ENCODE measurements around the gene FBXL7. TPM values are rescaled to one million over a fixed set of nuclear protein-coding genes. Genes with fewer than 3 reads are reported as not detected.

Gene FBXL7
- 9.4 and 9.8 TPM in 2 replicates for total RNA-seq (2014; rRNA removed; shearing (Covaris generic))
- 14.6 and 16.3 TPM in 2 replicates for polyA plus RNA-seq (2015; cell fraction: cytosol; rRNA removed)
- polyA plus RNA-seq (2015; cell fraction: nucleus; rRNA removed), result 82.2 and 86.6 TPM in 2 replicates

GRCh38 chr5:15499528-15500324 is at the start of gene FBXL7:
Gene FBXL7, plus strand, starts transcription at chr5:15500180.
- peak; percentile 90 for DNase-seq (ENCODE audit: low read depth, low spot score)
- in situ Hi-C loops (cut with HindIII; ENCODE audit: low pct_unique_long_range_greater_than_20kb, low sequenced_read_pairs), result no loop called here

GRCh38 chr5:15450473-15450872 is 49.5 kb upstream of the FBXL7 start:
- in situ Hi-C loops (cut with HindIII; ENCODE audit: low pct_unique_long_range_greater_than_20kb, low sequenced_read_pairs), result loop anchor here (25.0 kb wide), 1 partner anchor 537 kb away; no protein-coding TSS in a partner anchor
- DNase-seq (ENCODE audit: low read depth, low spot score), result no peak

GRCh38 chr5:15450949-15451348 is 49.0 kb upstream of the FBXL7 start:
- in situ Hi-C loops (cut with HindIII; ENCODE audit: low pct_unique_long_range_greater_than_20kb, low sequenced_read_pairs), result loop anchor here (25.0 kb wide), 1 partner anchor 536 kb away; no protein-coding TSS in a partner anchor
- no peak for DNase-seq (ENCODE audit: low read depth, low spot score)

- in situ Hi-C loops (cut with HindIII; ENCODE audit: low pct_unique_long_range_greater_than_20kb, low sequenced_read_pairs), result loop anchor here (25.0 kb wide), 1 partner anchor 535 kb away; no protein-coding TSS in a partner anchor
- DNase-seq (ENCODE audit: low read depth, low spot score), result no peak
Measured at GRCh38 chr5:15452030-15452429, 48.0 kb upstream of the FBXL7 start.

- in situ Hi-C loops (cut with HindIII; ENCODE audit: low pct_unique_long_range_greater_than_20kb, low sequenced_read_pairs), result loop anchor here (25.0 kb wide), 1 partner anchor 535 kb away; no protein-coding TSS in a partner anchor
- no peak for DNase-seq (ENCODE audit: low read depth, low spot score)
Measured at GRCh38 chr5:15452781-15453180, 47.2 kb upstream of the FBXL7 start.

- in situ Hi-C loops (cut with HindIII; ENCODE audit: low pct_unique_long_range_greater_than_20kb, low sequenced_read_pairs), result loop anchor here (25.0 kb wide), 1 partner anchor 528 kb away; no protein-coding TSS in a partner anchor
Measured at GRCh38 chr5:15459200-15459599, 40.8 kb upstream of the FBXL7 start.

GRCh38 chr5:15463231-15463980 is 36.6 kb upstream of the FBXL7 start:
- in situ Hi-C loops (cut with HindIII; ENCODE audit: low pct_unique_long_range_greater_than_20kb, low sequenced_read_pairs), result loop anchor here (25.0 kb wide), 1 partner anchor 524 kb away; no protein-coding TSS in a partner anchor
- DNase-seq (ENCODE audit: low read depth, low spot score), result peak; percentile 75

More at GRCh38 chr5:15459200-15459599, 40.8 kb upstream of the FBXL7 start:
- no peak for DNase-seq (ENCODE audit: low read depth, low spot score)

GRCh38 chr5:15472116-15472515 is 27.9 kb upstream of the FBXL7 start:
- in situ Hi-C loops (cut with HindIII; ENCODE audit: low pct_unique_long_range_greater_than_20kb, low sequenced_read_pairs), result loop anchor here (25.0 kb wide), 1 partner anchor 515 kb away; no protein-coding TSS in a partner anchor
- peak; percentile 19 for DNase-seq (ENCODE audit: low read depth, low spot score)

GRCh38 chr5:15474143-15474719 is 25.7 kb upstream of the FBXL7 start:
- no peak for DNase-seq (ENCODE audit: low read depth, low spot score)
- in situ Hi-C loops (cut with HindIII; ENCODE audit: low pct_unique_long_range_greater_than_20kb, low sequenced_read_pairs), result loop anchor here (25.0 kb wide), 1 partner anchor 513 kb away; no protein-coding TSS in a partner anchor

- in situ Hi-C loops (cut with HindIII; ENCODE audit: low pct_unique_long_range_greater_than_20kb, low sequenced_read_pairs), result no loop called here
- no peak for DNase-seq (ENCODE audit: low read depth, low spot score)
Measured at GRCh38 chr5:15475367-15475766, 24.6 kb upstream of the FBXL7 start.

- no peak for DNase-seq (ENCODE audit: low read depth, low spot score)
- in situ Hi-C loops (cut with HindIII; ENCODE audit: low pct_unique_long_range_greater_than_20kb, low sequenced_read_pairs), result no loop called here
Measured at GRCh38 chr5:15476977-15477376, 23.0 kb upstream of the FBXL7 start.

- in situ Hi-C loops (cut with HindIII; ENCODE audit: low pct_unique_long_range_greater_than_20kb, low sequenced_read_pairs), result no loop called here
Measured at GRCh38 chr5:15480436-15480835, 19.5 kb upstream of the FBXL7 start.

GRCh38 chr5:15483351-15484097 is 16.5 kb upstream of the FBXL7 start:
- in situ Hi-C loops (cut with HindIII; ENCODE audit: low pct_unique_long_range_greater_than_20kb, low sequenced_read_pairs), result no loop called here
- no peak for DNase-seq (ENCODE audit: low read depth, low spot score)

More at GRCh38 chr5:15480436-15480835, 19.5 kb upstream of the FBXL7 start:
- DNase-seq (ENCODE audit: low read depth, low spot score), result no peak

GRCh38 chr5:15487228-15487627 is 12.8 kb upstream of the FBXL7 start:
- in situ Hi-C loops (cut with HindIII; ENCODE audit: low pct_unique_long_range_greater_than_20kb, low sequenced_read_pairs), result no loop called here
- no peak for DNase-seq (ENCODE audit: low read depth, low spot score)

GRCh38 chr5:15489571-15490235 is 10.3 kb upstream of the FBXL7 start:
- DNase-seq (ENCODE audit: low read depth, low spot score), result no peak
- in situ Hi-C loops (cut with HindIII; ENCODE audit: low pct_unique_long_range_greater_than_20kb, low sequenced_read_pairs), result no loop called here

GRCh38 chr5:15492545-15492944 is 7.4 kb upstream of the FBXL7 start:
- in situ Hi-C loops (cut with HindIII; ENCODE audit: low pct_unique_long_range_greater_than_20kb, low sequenced_read_pairs), result no loop called here

More at GRCh38 chr5:15492545-15492944, 7.4 kb upstream of the FBXL7 start:
- DNase-seq (ENCODE audit: low read depth, low spot score), result peak; percentile 42
